Measurements from ENCODE around the gene KLF18. TPM values are rescaled to one million over a fixed set of nuclear protein-coding genes. Genes with fewer than 3 reads are reported as not detected.
"Not testable (repeated sequence)": the region's sequence is repeated elsewhere in the genome, so short reads cannot be mapped to it uniquely, and the experiment has no call there.

KLF18 gene
- total and polyA plus RNA-seq, 5 donors = not detected

DNA sequence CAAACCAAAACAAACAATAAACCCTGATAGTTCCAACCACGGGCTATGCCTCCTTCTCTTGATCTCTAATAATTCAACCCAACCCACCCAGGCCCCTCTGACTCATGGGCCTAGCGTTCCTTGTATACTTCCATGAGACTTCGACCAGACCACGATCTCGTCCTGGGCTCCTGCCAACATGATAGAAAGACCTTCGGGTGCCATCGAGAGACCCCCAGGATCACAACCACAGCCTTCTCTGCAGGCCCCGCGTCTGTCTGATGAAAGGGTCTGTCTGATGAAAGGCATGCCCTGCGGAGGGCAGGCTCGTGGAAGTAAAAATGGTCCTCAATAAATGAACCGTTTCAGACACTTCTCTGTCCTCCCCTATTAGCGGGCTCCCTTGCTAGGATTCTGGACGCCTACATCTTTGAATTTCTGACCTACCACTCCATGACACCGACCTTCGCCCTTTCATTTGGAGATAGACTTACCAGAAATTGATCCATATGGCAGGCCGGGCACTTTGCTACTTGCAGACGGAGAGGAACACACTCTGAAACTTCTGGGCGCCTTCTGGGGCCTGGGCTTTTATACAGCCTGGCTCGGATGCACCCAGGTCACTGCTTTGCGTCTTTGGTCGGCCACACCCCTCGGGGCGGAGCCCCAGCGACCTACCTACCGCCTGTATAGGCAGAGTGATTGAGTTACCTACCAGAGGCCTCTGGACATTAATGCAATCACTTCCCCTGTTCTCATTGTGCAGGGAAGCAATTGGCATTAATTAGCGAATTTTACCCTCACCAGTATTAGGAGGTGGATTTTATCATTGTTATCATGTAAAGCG is 5.3 kb upstream of the KLF18 start:
- Histone ChIP-seq H3K27ac (ENCODE audit: low read length) (no peak overlapping the region), H3K4me3 (ENCODE audit: low read length) (no peak overlapping the region), H3K9me3 (ENCODE audit: control insufficient read depth, low read length) (no peaks in the 10 kb centered on the region), H3K27me3 (ENCODE audit: control insufficient read depth, insufficient read depth) (peaks cover 3% of the 10 kb centered on the region), H3K4me1 (ENCODE audit: control insufficient read depth, insufficient read depth, low read length) (no peaks in the 10 kb centered on the region)
- ATAC-seq = no peak
- 90% methylated on average over 28 of the region's 28 CpGs for WGBS
- intact Hi-C loops (cut with DNase I) = no loop called here
- DNase-seq = no peak

- no peaks in the 10 kb centered on the region for H3K27me3 ChIP-seq (ENCODE audit: control insufficient read depth, insufficient read depth)
- no peak for ATAC-seq
- H3K27ac ChIP-seq (ENCODE audit: low read length) = no peak overlapping the region
- no peak overlapping the region for H3K4me3 ChIP-seq (ENCODE audit: low read length)
- H3K9me3 ChIP-seq (ENCODE audit: control insufficient read depth, low read length) = no peaks in the 10 kb centered on the region
- no peaks in the 10 kb centered on the region for H3K4me1 ChIP-seq (ENCODE audit: control insufficient read depth, insufficient read depth, low read length)
- DNase-seq = no peak
- WGBS = 91% methylated on average over 2 of the region's 2 CpGs
- intact Hi-C loops (cut with DNase I) = no loop called here
Observed at GRCh38 chr1:44144962-44145756, 3.7 kb upstream of the KLF18 start.

DNA sequence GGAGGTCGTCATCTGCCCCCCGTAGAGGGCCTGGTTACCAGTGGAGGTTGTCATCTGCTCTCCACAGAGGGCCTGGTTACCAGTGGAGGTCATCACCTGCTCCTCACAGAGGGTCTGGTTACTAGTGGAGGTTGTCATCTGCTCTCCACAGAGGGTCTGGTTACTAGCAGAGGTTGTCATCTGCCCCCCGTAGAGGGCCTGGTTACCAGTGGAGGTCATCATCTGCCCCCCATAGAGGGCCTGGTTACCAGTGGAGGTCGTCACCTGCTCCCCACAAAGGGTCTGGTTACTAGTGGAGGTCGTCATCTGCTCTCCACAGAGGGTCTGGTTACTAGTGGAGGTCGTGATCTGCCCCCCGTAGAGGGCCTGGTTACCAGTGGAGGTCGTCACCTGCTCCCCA is 1.9 kb downstream of the KLF18 start:
- WGBS = 89% methylated on average over 8 of the region's 8 CpGs
- H3K9me3 ChIP-seq (ENCODE audit: control insufficient read depth, low read length); H3K4me1 ChIP-seq (ENCODE audit: control insufficient read depth, insufficient read depth, low read length); intact Hi-C loops (cut with DNase I); DNase-seq; H3K4me3 ChIP-seq (ENCODE audit: low read length); ATAC-seq; H3K27me3 ChIP-seq (ENCODE audit: control insufficient read depth, insufficient read depth); H3K27ac ChIP-seq (ENCODE audit: low read length): not testable (repeated sequence)

GRCh38 chr1:44138239-44138638 is 3.2 kb downstream of the KLF18 start:
- DNase-seq (no peak), ATAC-seq (no peak)
- 65% methylated on average over 3 of the region's 3 CpGs for WGBS
- H3K9me3 ChIP-seq (ENCODE audit: control insufficient read depth, low read length) = no peaks in the 10 kb centered on the region
- intact Hi-C loops (cut with DNase I) = no loop called here
- no peak overlapping the region for H3K4me3 ChIP-seq (ENCODE audit: low read length)
- H3K27ac ChIP-seq (ENCODE audit: low read length) = no peak overlapping the region
- H3K27me3 ChIP-seq (ENCODE audit: control insufficient read depth, insufficient read depth) = no peaks in the 10 kb centered on the region
- no peaks in the 10 kb centered on the region for H3K4me1 ChIP-seq (ENCODE audit: control insufficient read depth, insufficient read depth, low read length)

GRCh38 chr1:44135886-44136285 is 5.5 kb downstream of the KLF18 start:
- H3K9me3 ChIP-seq (ENCODE audit: control insufficient read depth, low read length) = no peaks in the 10 kb centered on the region
- 86% methylated on average over 2 of the region's 2 CpGs for WGBS
- intact Hi-C loops (cut with DNase I) = no loop called here
- no peaks in the 10 kb centered on the region for H3K4me1 ChIP-seq (ENCODE audit: control insufficient read depth, insufficient read depth, low read length)
- H3K4me3 ChIP-seq (ENCODE audit: low read length) = no peak overlapping the region
- no peak for ATAC-seq
- no peaks in the 10 kb centered on the region for H3K27me3 ChIP-seq (ENCODE audit: control insufficient read depth, insufficient read depth)
- no peak for DNase-seq
- H3K27ac ChIP-seq (ENCODE audit: low read length) = no peak overlapping the region

DNA sequence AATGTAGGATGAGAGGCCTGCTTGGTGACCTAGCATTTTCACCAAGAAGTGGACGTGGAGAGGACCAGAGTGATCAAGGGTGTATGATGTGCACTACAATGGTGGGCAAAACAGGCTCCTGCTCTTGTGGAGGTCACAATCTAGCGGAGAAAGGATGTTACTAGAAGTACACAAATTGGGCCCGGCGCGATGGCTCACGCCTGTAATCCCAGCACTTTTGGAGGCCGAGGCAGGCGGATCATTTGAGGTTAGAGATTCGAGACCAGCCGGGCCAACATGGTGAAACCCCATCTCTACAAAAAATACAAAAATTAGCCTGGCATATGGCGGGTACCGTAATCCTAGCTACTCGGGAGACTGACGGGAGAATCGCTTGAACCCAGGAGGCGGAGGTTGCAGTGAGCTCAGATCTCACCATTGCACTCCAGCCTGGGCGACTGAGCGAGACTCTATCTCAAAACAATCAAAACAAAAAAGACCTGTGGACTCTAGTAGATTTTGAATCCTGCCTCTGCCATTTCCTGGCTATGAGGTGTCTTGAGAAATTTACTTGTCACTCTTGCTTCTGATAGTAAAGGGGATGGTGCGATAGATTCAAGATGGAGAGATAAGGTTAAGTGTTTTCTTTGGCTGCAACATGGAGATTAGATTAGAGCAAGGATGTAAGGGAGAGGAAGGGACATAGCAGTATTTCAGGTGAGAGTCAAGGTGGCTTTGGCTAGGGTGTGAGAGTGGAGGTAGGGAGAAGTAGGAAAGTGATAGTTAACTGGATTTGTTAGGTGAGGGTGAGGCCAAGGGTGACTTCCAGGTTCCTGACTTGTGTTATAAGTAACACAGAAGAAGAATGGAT is 7.1 kb downstream of the KLF18 start:
- Histone ChIP-seq H3K9me3 (ENCODE audit: control insufficient read depth, low read length) (no peaks in the 10 kb centered on the region), H3K4me3 (ENCODE audit: low read length) (no peak overlapping the region), H3K27ac (ENCODE audit: low read length) (no peak overlapping the region), H3K4me1 (ENCODE audit: control insufficient read depth, insufficient read depth, low read length) (no peaks in the 10 kb centered on the region), H3K27me3 (ENCODE audit: control insufficient read depth, insufficient read depth) (no peaks in the 10 kb centered on the region)
- intact Hi-C loops (cut with DNase I) = no loop called here
- no peak for ATAC-seq
- 90% methylated on average over 19 of the region's 19 CpGs for WGBS
- DNase-seq = no peak

DNA sequence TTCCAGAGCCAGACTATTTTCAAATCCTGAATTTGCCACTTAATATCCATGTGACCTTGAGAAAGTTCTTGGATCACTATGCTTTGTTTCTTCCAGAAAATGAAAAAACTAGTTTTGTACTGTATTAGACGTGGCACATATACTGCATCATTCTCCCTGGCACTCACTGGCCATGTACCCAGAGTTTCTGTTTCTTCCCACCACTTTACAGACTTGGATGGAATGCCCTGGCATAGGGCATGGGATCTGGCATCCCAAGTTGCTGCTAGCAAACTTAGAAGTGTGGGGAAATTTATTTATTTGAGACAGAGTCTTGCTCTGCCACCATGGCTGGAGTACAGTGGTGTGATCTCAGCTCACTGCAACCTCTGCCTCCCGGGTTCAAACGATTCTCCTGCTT is 10.0 kb downstream of the KLF18 start:
- Histone ChIP-seq H3K27ac (ENCODE audit: low read length) (no peak overlapping the region), H3K27me3 (ENCODE audit: control insufficient read depth, insufficient read depth) (no peaks in the 10 kb centered on the region), H3K9me3 (ENCODE audit: control insufficient read depth, low read length) (no peaks in the 10 kb centered on the region), H3K4me1 (ENCODE audit: control insufficient read depth, insufficient read depth, low read length) (no peaks in the 10 kb centered on the region), H3K4me3 (ENCODE audit: low read length) (no peak overlapping the region)
- no peak for DNase-seq
- WGBS = 87% methylated on average over 3 of the region's 3 CpGs
- no peak for ATAC-seq
- intact Hi-C loops (cut with DNase I) = no loop called here

DNA sequence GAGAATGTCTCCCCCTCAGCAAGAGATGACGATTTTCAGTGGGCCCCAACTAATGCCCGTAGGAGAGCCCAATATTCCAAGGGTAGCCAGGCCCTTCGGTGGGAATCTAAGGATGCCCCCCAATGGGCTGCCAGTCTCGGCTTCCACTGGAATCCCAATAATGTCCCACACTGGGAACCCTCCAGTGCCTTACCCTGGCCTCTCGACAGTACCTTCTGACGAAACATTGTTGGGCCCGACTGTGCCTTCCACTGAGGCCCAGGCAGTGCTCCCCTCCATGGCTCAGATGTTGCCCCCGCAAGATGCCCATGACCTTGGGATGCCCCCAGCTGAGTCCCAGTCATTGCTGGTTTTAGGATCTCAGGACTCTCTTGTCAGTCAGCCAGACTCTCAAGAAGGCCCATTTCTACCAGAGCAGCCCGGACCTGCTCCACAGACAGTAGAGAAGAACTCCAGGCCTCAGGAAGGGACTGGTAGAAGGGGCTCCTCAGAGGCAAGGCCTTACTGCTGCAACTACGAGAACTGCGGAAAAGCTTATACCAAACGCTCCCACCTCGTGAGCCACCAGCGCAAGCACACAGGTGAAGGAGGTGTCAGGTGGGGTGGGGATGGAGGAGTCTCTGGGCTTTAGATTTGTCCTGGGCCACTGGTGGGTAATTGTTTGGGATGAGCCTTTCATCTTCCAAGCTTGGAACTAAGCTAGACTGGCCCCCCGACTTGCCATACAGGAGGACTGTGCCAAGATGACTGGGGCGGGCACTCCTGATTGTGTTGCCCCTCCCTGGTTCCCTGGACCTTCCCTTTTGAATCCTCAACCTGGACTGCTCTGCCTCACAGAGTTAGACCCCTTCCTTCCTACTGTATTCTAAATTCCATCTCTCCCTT is 11.6 kb downstream of the KLF18 start:
- ATAC-seq (no peak), DNase-seq (no peak)
- Histone ChIP-seq H3K9me3 (ENCODE audit: control insufficient read depth, low read length) (no peaks in the 10 kb centered on the region), H3K4me1 (ENCODE audit: control insufficient read depth, insufficient read depth, low read length) (no peaks in the 10 kb centered on the region), H3K4me3 (ENCODE audit: low read length) (no peak overlapping the region), H3K27me3 (ENCODE audit: control insufficient read depth, insufficient read depth) (no peaks in the 10 kb centered on the region), H3K27ac (ENCODE audit: low read length) (no peak overlapping the region)
- 86% methylated on average over 16 of the region's 16 CpGs for WGBS
- intact Hi-C loops (cut with DNase I) = no loop called here

DNA sequence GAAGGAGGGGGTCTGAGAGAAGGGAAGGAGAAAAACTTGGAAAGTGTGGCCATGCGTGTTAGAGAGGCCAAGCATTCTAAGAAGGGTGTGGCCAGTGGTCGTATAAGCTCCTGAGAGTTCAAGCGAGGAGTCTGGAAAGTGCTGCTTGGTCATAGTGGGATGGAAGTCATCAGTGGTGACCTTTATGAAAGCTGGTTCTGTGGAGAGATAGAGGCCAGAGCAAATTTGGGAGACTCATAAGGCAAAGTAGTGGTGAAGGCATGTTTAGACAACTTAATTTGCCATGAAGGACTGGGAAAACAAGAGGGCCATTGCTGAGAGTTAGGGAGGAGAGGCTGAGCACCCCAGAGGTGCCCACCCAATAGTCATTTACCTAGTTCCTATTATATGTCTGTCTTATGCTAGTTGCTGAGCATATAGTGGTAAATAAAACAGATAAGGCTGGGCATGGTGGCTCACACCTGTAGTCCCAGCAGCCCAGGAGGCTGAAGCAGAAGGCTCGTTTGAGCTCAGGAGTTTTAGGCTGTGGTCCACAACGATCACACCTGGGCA is 21.0 kb downstream of the KLF18 start:
- H3K9me3 ChIP-seq (ENCODE audit: control insufficient read depth, low read length) = no peaks in the 10 kb centered on the region
- intact Hi-C loops (cut with DNase I) = no loop called here
- DNase-seq (no peak), ATAC-seq (no peak)
- WGBS = 78% methylated on average over 5 of the region's 5 CpGs
- no peak overlapping the region for H3K4me3 ChIP-seq (ENCODE audit: low read length)
- no peak overlapping the region for H3K27ac ChIP-seq (ENCODE audit: low read length)
- no peaks in the 10 kb centered on the region for H3K4me1 ChIP-seq (ENCODE audit: control insufficient read depth, insufficient read depth, low read length)
- H3K27me3 ChIP-seq (ENCODE audit: control insufficient read depth, insufficient read depth) = no peaks in the 10 kb centered on the region

- WGBS = 78% methylated on average over 6 of the region's 6 CpGs
Observed at GRCh38 chr1:44119525-44119924, 21.9 kb downstream of the KLF18 start.

More at GRCh38 chr1:44119525-44119924, 21.9 kb downstream of the KLF18 start:
- H3K4me3 ChIP-seq (ENCODE audit: low read length) = no peak overlapping the region
- intact Hi-C loops (cut with DNase I) = no loop called here
- no peaks in the 10 kb centered on the region for H3K9me3 ChIP-seq (ENCODE audit: control insufficient read depth, low read length)
- no peaks in the 10 kb centered on the region for H3K4me1 ChIP-seq (ENCODE audit: control insufficient read depth, insufficient read depth, low read length)
- DNase-seq = no peak
- no peaks in the 10 kb centered on the region for H3K27me3 ChIP-seq (ENCODE audit: control insufficient read depth, insufficient read depth)
- ATAC-seq = no peak
- H3K27ac ChIP-seq (ENCODE audit: low read length) = no peak overlapping the region

Data from right cardiac atrium (tissue), 5 donors.